ENCODE results near the gene FAM13A. TPM values are rescaled to one million over a fixed set of nuclear protein-coding genes. Genes with fewer than 3 reads are reported as not detected.
A peak's percentile ranks its signal among the peaks of the same experiment; 100 is the strongest.

Gene FAM13A
- total and polyA plus RNA-seq, 2 donors (not counting 1 experiment from before 2014, with no cell fraction given) = 0.51 to 2.1 TPM

GRCh38 chr4:88818631-88819470 lies 238.1 kb downstream of the FAM13A start:
- Histone ChIP-seq H2AFZ (ENCODE audit: insufficient read depth, low read depth, low read length, poor library complexity, severe bottlenecking) (no peak overlapping the region), H3K27ac (ENCODE audit: low read length in 2 of 2) (no peak overlapping the region), H3K9me3 (ENCODE audit: control extremely low read depth in 1 of 3, control insufficient read depth in 2 of 3, insufficient read depth in 1 of 3, low read length in 2 of 3) (no peaks in the 10 kb centered on the region), H3K4me2 (replicated peaks; ENCODE audit: low read depth, low read length, poor library complexity, severe bottlenecking) (no peak overlapping the region), H3K4me3 (ENCODE audit: control extremely low read depth in 1 of 5, extremely low read depth in 1 of 5, insufficient read depth in 1 of 5, low read depth in 2 of 5, low read length in 4 of 5) (no peak overlapping the region), H4K20me1 (ENCODE audit: control insufficient read depth, insufficient read depth, low read length, poor library complexity, severe bottlenecking) (no peaks in the 10 kb centered on the region), H3K9ac (ENCODE audit: low read length) (no peak overlapping the region), H3K79me2 (ENCODE audit: control insufficient read depth, insufficient read depth, low read length) (no peaks in the 10 kb centered on the region), H3K4me1 (ENCODE audit: control insufficient read depth in 2 of 2, insufficient read depth in 2 of 2, low read length in 2 of 2) (peaks cover 4 to 7% of the 10 kb centered on the region in 2 donors), H3K36me3 (replicated peaks in 1 of 2; ENCODE audit: control extremely low read depth in 1 of 2, control insufficient read depth in 1 of 2, extremely low read depth in 1 of 2, insufficient read depth in 2 of 2, low read length in 1 of 2) (no peaks in the 10 kb centered on the region), H3K27me3 (replicated peaks in 1 of 4; ENCODE audit: control extremely low read depth in 1 of 4, control insufficient read depth in 3 of 4, insufficient read depth in 4 of 4, low read length in 3 of 4) (no peaks in the 10 kb centered on the region)
- no peak for TF ChIP-seq EZH2 (IDR thresholded peaks at IDR 0.05; ENCODE audit: borderline replicate concordance, insufficient read depth, low read depth, low read length, poor library complexity, severe bottlenecking)
- TF ChIP-seq, protein P1, sequence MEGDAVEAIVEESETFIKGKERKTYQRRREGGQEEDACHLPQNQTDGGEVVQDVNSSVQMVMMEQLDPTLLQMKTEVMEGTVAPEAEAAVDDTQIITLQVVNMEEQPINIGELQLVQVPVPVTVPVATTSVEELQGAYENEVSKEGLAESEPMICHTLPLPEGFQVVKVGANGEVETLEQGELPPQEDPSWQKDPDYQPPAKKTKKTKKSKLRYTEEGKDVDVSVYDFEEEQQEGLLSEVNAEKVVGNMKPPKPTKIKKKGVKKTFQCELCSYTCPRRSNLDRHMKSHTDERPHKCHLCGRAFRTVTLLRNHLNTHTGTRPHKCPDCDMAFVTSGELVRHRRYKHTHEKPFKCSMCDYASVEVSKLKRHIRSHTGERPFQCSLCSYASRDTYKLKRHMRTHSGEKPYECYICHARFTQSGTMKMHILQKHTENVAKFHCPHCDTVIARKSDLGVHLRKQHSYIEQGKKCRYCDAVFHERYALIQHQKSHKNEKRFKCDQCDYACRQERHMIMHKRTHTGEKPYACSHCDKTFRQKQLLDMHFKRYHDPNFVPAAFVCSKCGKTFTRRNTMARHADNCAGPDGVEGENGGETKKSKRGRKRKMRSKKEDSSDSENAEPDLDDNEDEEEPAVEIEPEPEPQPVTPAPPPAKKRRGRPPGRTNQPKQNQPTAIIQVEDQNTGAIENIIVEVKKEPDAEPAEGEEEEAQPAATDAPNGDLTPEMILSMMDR (IDR thresholded peaks at IDR 0.05) = peak; percentile 50
- CTCF ChIA-PET = interaction anchor here (0.7 to 7.6 kb wide), 5 partner anchors 9 to 279 kb away, joined by 3 to 148 read pairs (median 3); no protein-coding TSS in a partner anchor
- H3K9me3 Mint-ChIP-seq (ENCODE audit: insufficient read depth) = no peaks in the 10 kb centered on the region
- H3K27me3 Mint-ChIP-seq = peaks cover 4% of the 10 kb centered on the region
- intact Hi-C loops (cut with micrococcal nuclease) = loop anchor here (1.0 to 5.0 kb wide), 3 partner anchors 205 to 1082 kb away; no protein-coding TSS in a partner anchor
- POLR2A ChIA-PET = no interaction called here
- no peak overlapping the region for H3K27ac Mint-ChIP-seq
- no CpG with 5 or more reads among the region's 5 CpGs for WGBS (ENCODE audit: insufficient coverage)
- DNase-seq (peak; percentile 54), ATAC-seq (ENCODE audit: low read depth) (no peak)
- peaks cover 13% of the 10 kb centered on the region for H3K4me1 Mint-ChIP-seq
- no peak overlapping the region for H3K4me3 Mint-ChIP-seq

DNA sequence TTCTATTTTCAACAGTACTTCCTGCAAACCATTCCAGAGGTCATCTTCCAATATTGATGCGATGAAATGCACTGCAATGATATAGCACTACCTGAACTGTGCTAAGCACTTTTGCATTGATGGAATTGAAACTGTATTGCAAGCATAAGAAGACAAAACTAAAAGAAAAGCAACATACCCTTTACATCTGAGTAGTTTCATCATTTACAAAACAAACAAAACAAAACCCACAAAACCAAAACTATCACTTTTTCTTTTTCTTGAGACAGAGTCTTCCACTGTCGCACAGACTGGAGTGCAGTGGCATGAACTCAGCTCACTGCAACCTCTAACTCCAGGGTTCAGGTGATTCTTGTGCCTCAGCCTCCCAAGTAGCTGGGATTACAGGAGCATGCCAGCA lies 239.2 kb downstream of the FAM13A start:
- Histone ChIP-seq H3K4me3 (ENCODE audit: control extremely low read depth in 1 of 5, extremely low read depth in 1 of 5, insufficient read depth in 1 of 5, low read depth in 2 of 5, low read length in 4 of 5) (no peak overlapping the region), H3K4me2 (replicated peaks; ENCODE audit: low read depth, low read length, poor library complexity, severe bottlenecking) (no peak overlapping the region), H3K4me1 (ENCODE audit: control insufficient read depth in 2 of 2, insufficient read depth in 2 of 2, low read length in 2 of 2) (peaks cover under 1% of the 10 kb centered on the region in 2 donors), H3K9me3 (ENCODE audit: control extremely low read depth in 1 of 3, control insufficient read depth in 2 of 3, insufficient read depth in 1 of 3, low read length in 2 of 3) (no peaks in the 10 kb centered on the region), H3K27ac (ENCODE audit: low read length in 2 of 2) (no peak overlapping the region), H3K27me3 (replicated peaks in 1 of 4; ENCODE audit: control extremely low read depth in 1 of 4, control insufficient read depth in 3 of 4, insufficient read depth in 4 of 4, low read length in 3 of 4) (no peaks in the 10 kb centered on the region), H4K20me1 (ENCODE audit: control insufficient read depth, insufficient read depth, low read length, poor library complexity, severe bottlenecking) (no peaks in the 10 kb centered on the region), H3K79me2 (ENCODE audit: control insufficient read depth, insufficient read depth, low read length) (no peaks in the 10 kb centered on the region), H2AFZ (ENCODE audit: insufficient read depth, low read depth, low read length, poor library complexity, severe bottlenecking) (no peak overlapping the region), H3K9ac (ENCODE audit: low read length) (no peak overlapping the region), H3K36me3 (replicated peaks in 1 of 2; ENCODE audit: control extremely low read depth in 1 of 2, control insufficient read depth in 1 of 2, extremely low read depth in 1 of 2, insufficient read depth in 2 of 2, low read length in 1 of 2) (no peaks in the 10 kb centered on the region)
- ATAC-seq (ENCODE audit: low read depth) (no peak), DNase-seq (no peak)
- H3K9me3 Mint-ChIP-seq (ENCODE audit: insufficient read depth) = no peaks in the 10 kb centered on the region
- ChIA-PET POLR2A (no interaction called here), CTCF (interaction anchor here (0.6 to 7.6 kb wide), 3 partner anchors 9 to 205 kb away, joined by 4 to 148 read pairs (median 5); no protein-coding TSS in a partner anchor)
- no peak for TF ChIP-seq EZH2 (IDR thresholded peaks at IDR 0.05; ENCODE audit: borderline replicate concordance, insufficient read depth, low read depth, low read length, poor library complexity, severe bottlenecking)
- TF ChIP-seq, protein P1 (IDR thresholded peaks at IDR 0.05) = no peak
- peaks cover 4% of the 10 kb centered on the region for H3K27me3 Mint-ChIP-seq
- no peak overlapping the region for H3K4me3 Mint-ChIP-seq
- H3K27ac Mint-ChIP-seq = no peak overlapping the region
- 44% methylated on average over 1 of the region's 2 CpGs for WGBS (ENCODE audit: insufficient coverage)
- peaks cover 2% of the 10 kb centered on the region for H3K4me1 Mint-ChIP-seq
- intact Hi-C loops (cut with micrococcal nuclease) = loop anchor here (1.0 to 5.0 kb wide), 3 partner anchors 207 to 1083 kb away; no protein-coding TSS in a partner anchor
